Stimulated activated naive CD8-positive, alpha-beta T cell treated with anti-CD3 and anti-CD28 coated beads, Interleukin-15, Interleukin-2, amounts not matched to agents 100 ng/mL and 50 ng/mL, for 24 hours (primary cell): ENCODE results near the gene YEATS4.

Source experiments
- H3K27ac Mint-ChIP-seq: one replicate; pipeline ENCODE4 v1.8.0; 2021; ENCODE audit warnings: mild to moderate bottlenecking, mixed read lengths
- H3K27me3 Mint-ChIP-seq: one replicate; pipeline ENCODE4 v1.8.0; 2021; ENCODE audit warnings: mixed read lengths
- H3K36me3 Mint-ChIP-seq: one replicate; pipeline ENCODE4 v1.8.0; 2021; ENCODE audit warnings: low read depth, mixed read lengths
- H3K4me1 Mint-ChIP-seq: one replicate; pipeline ENCODE4 v1.8.0; 2021; ENCODE audit warnings: low read depth, mixed read lengths
- H3K4me3 Mint-ChIP-seq: one replicate; pipeline ENCODE4 v1.8.0; 2021; ENCODE audit warnings: mild to moderate bottlenecking, mixed read lengths
- H3K9me3 Mint-ChIP-seq: one replicate; pipeline ENCODE4 v1.8.0; 2021; ENCODE audit warnings: mixed read lengths

Gene YEATS4

DNA sequence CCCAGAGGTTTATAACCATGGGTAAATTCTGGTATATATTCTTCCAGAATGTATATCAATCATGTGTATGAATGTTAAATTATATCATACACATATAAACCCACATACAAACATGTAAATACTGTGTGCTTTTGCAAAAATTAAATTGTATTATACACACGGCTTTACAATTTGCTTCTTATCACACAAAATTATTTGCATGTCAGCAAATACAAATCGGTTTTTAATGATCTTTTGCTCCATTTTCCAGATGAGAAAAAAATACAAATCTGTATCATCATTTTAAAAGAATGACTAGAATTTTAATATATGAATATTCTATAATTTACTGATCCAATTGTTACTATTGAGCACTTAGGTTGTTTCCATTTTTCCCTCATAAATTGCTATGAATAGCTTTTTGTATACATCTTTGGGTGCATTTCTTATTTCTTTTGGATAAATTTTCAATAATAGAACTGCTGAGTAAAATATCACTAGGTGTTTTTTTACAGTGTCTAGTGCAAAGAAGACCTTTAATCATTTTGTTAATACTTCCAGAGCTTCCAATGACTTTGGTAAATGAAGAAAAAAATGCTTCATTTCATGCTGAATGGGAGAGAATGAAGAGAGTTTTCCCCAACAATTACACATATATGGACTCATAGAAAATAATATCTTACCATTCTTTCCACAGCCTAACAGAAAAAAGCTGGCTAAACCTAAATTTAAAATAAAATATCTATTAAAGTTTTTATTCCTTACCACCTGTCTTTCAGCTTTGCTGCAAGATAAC lies 7.9 kb upstream of the YEATS4 start:
- H3K9me3 Mint-ChIP-seq, result no peaks in the 10 kb centered on the region
- peaks cover 5% of the 10 kb centered on the region for H3K4me1 Mint-ChIP-seq
- H3K4me3 Mint-ChIP-seq, result no peak overlapping the region
- no peaks in the 10 kb centered on the region for H3K27me3 Mint-ChIP-seq
- no peak overlapping the region for H3K27ac Mint-ChIP-seq
- H3K36me3 Mint-ChIP-seq, result no peaks in the 10 kb centered on the region

DNA sequence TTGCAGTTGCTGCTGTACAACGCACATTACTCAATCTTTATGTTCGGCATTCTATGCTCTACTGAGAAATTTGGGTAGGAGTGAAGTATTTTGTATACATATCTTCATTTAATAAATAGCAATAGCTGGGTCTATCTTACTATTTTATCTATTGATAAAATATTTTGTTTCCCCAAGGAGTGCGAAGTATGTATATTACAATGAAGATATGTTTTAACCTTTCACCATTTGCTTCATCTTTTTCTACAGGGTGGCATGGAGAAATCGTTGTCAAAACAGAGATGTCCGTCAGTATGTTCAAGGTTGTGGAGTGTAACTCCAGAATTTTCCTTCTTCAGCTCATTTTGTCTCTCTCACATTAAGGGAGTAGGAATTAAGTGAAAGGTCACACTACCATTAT lies 6.6 kb upstream of the YEATS4 start:
- H3K4me1 Mint-ChIP-seq, result peaks cover 10% of the 10 kb centered on the region

DNA sequence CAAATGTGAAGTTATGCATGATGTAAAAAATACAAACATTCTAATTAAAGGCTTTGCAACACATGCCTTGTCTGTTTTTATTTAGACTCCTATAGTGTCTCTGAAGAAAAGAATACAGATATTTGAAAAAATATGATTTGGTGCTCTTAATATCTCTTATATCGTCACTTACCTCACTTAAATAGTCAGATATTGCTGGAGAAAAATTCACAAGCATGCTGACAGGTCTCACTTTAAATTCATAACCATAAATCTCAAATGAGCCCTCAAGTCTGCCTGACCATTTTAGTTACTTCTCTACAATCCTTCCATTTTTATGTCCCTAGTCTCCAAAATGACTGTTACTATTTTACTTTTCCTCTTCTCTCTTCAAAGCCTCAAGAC lies 5.4 kb upstream of the YEATS4 start:
- no peaks in the 10 kb centered on the region for H3K36me3 Mint-ChIP-seq
- H3K27me3 Mint-ChIP-seq, result no peaks in the 10 kb centered on the region
- H3K4me3 Mint-ChIP-seq, result no peak overlapping the region
- H3K9me3 Mint-ChIP-seq, result no peaks in the 10 kb centered on the region
- H3K4me1 Mint-ChIP-seq, result peaks cover 14% of the 10 kb centered on the region
- no peak overlapping the region for H3K27ac Mint-ChIP-seq

More for the DNA sequence above, 6.6 kb upstream of the YEATS4 start:
- Mint-ChIP-seq H3K27me3 (no peaks in the 10 kb centered on the region), H3K27ac (no peak overlapping the region), H3K4me3 (no peak overlapping the region), H3K9me3 (no peaks in the 10 kb centered on the region), H3K36me3 (no peaks in the 10 kb centered on the region)

DNA sequence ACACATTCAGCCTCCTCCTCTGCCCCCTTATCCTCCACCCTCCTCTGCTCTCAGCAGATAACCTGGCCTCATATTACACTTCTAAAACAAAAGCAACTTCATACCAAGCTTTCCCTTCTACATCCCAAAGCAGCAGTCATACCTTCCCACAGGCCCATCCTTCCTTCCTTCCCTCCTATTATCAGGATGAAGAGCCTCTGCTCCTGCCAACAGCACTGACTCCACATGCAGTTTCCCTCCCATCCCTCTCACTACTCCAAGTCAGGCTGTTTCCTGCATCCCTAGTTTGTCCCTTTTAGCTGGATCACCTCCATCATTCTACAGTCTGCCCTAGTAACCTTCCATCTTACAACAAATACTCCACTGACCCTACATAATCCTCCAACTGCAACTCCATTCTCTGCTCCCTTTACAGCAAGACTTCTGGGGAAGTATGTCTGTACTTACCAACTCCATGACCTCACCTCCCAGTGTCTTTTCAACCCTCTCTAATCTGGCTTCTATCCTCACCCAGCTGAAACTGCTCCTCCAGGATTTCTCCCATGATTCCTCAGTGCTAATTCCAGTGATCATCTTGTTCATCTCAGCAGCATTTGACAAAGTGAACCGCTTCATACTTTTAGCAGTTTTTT lies 4.9 kb upstream of the YEATS4 start:
- Mint-ChIP-seq H3K9me3 (no peaks in the 10 kb centered on the region), H3K4me1 (peaks cover 19% of the 10 kb centered on the region), H3K27ac (no peak overlapping the region), H3K4me3 (no peak overlapping the region), H3K36me3 (no peaks in the 10 kb centered on the region), H3K27me3 (no peaks in the 10 kb centered on the region)

DNA sequence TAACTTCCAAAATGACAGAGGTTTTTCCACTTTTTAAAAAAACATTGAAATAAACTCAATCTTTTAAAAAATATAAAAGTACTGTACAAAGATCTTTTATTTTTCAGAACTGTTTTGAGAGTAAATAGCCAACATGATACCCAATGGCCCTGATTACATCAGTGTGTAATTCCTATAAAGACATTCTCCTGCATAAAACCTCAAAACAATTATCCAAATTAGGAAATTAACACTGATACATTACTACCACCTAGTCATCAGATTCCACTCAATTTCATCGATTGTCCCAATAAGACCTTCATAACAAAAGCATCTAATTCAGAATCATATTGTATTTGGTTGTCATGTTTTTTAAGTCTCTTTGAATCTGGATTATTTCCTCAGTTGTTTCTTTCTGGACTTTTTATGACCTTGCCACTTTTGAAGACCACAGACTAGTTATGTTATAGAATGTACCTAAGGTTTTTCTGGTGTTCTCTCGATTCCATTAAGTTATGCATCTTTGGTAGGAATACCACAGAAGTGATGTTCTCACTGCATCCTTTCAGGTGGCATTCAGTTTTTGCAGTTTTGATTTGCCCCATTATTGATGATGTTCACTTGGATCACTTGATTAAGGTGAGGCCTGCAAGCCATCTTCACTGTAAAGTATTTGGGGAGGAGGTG lies 4.0 kb upstream of the YEATS4 start:
- Mint-ChIP-seq H3K4me1 (peaks cover 24% of the 10 kb centered on the region), H3K4me3 (no peak overlapping the region), H3K9me3 (no peaks in the 10 kb centered on the region), H3K36me3 (peaks cover 5% of the 10 kb centered on the region), H3K27me3 (no peaks in the 10 kb centered on the region), H3K27ac (no peak overlapping the region)

DNA sequence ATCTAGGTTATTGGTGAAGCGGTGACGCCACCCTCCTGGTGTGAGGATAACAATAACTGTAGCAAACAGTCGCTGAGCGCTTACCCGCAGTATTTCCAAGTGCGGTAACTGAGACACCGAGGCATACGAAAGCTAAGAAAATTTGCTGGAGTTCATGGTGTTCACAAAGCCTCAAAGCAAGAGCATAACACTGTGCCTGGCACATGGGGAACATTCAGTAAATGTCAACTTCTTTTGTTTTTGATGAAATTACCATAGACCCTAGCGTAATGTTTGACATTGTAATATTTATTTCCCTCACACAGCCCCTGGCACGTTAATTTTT lies 767 bp downstream of the YEATS4 start:
- H3K9me3 Mint-ChIP-seq, result no peaks in the 10 kb centered on the region
- peak overlapping the region; percentile 85 for H3K4me3 Mint-ChIP-seq
- peaks cover 43% of the 10 kb centered on the region for H3K4me1 Mint-ChIP-seq
- no peaks in the 10 kb centered on the region for H3K27me3 Mint-ChIP-seq
- peaks cover 26% of the 10 kb centered on the region for H3K36me3 Mint-ChIP-seq
- H3K27ac Mint-ChIP-seq, result peak overlapping the region; percentile 96

DNA sequence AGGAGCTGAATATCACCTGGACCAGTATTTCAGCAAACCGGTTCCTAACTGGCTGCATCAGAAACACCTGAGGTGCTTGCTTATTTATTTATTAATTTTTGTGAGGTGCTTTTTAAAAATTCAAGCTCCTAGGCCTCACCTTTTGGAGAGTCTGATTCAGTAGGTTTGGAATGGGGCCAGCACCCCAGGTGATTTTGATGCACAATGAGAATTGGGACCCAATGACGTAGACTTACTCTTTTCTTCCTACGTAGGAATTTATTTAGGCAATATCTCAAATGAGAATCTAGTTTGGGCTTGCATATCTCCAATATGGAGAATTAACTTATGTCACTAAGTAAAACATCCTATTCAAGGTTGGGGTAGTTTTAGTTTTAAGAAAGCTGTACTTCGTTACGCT lies 7.3 kb downstream of the YEATS4 start:
- peaks cover 10% of the 10 kb centered on the region for H3K4me1 Mint-ChIP-seq
- H3K36me3 Mint-ChIP-seq, result peaks cover 62% of the 10 kb centered on the region
- no peak overlapping the region for H3K27ac Mint-ChIP-seq
- no peaks in the 10 kb centered on the region for H3K27me3 Mint-ChIP-seq
- H3K4me3 Mint-ChIP-seq, result no peak overlapping the region
- H3K9me3 Mint-ChIP-seq, result no peaks in the 10 kb centered on the region

DNA sequence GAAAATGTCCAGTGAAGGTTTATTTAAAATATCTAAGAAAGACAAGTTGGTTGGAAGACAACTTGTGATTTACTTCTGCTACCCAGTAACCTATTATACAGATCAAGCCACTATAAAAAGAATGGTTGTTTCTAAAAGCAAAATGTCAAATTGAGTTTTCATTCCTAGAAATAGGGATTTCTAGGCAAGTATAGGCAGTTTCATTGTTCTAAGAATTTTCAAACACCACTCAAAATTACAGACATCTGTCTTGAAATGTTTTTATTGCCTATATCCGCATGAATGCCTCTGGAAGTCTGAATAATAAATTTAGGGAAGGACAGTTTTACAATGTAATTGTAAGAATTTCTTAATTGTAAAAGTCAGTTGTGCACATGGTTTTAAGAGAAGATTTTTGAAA lies 8.6 kb downstream of the YEATS4 start:
- Mint-ChIP-seq H3K9me3 (peaks cover under 1% of the 10 kb centered on the region), H3K27ac (no peak overlapping the region), H3K27me3 (no peaks in the 10 kb centered on the region), H3K36me3 (peaks cover 68% of the 10 kb centered on the region), H3K4me3 (no peak overlapping the region), H3K4me1 (peaks cover 9% of the 10 kb centered on the region)

DNA sequence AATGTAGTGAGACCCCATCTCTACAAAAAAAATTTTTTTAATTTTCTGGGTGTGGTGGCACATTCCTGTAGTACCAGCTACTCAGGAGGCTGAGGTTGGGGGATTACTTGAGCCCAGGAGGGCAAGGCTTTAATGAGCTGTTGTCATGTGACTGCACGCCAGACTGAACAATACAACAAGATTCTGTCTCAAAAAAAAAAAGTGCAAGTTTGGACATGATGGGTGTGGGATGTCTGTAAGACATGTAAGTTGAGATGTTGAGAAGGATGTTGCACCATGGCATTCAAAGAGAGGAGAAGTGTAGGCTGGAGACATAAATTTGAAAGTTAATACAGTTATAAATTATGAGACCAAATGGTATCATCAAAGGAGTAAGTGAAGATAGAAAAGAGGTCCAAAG lies 23.5 kb downstream of the YEATS4 start:
- Mint-ChIP-seq H3K27me3 (no peaks in the 10 kb centered on the region), H3K9me3 (no peaks in the 10 kb centered on the region), H3K4me1 (no peaks in the 10 kb centered on the region), H3K4me3 (no peak overlapping the region), H3K36me3 (peaks cover 65% of the 10 kb centered on the region), H3K27ac (no peak overlapping the region)

DNA sequence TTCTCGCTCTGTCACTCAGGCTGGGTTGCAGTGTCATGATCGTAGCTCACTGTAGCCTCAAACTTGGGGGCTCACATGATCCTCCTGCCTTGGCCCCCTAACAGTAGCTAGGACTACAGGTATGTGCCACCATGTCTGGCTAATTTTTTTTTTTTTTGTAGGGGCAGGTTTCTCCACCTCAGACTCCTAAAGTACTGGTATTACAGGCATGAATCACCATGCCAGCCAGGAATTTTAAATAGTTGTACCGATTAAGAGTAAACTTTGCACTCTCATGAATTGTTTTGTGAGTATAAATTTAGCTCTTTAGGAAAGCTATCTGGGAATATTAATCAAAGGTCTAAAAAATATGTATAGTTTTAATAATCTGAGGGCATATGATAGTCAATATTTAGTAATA lies 25.5 kb downstream of the YEATS4 start:
- H3K27ac Mint-ChIP-seq, result no peak overlapping the region
- H3K4me3 Mint-ChIP-seq, result no peak overlapping the region
- peaks cover 60% of the 10 kb centered on the region for H3K36me3 Mint-ChIP-seq

DNA sequence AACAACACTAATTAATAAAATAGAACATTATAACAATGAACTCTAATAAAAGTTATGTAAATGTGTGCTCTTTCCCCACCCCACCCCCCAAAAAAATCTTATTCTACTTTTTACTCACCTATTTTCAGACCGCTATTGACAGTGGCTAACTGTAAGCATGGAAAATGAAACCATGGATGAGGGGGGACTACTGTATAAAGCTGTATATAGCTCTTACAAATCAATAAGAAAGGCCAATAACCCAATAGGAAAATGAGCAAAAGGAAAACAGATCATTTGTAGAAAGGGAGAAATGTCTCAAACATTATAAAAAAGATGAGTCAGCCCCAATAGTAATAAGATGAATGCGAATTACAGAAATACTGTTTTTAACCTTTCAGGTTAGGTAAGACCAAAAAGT lies 27.4 kb downstream of the YEATS4 start:
- Mint-ChIP-seq H3K27me3 (no peaks in the 10 kb centered on the region), H3K4me3 (no peak overlapping the region), H3K27ac (no peak overlapping the region), H3K4me1 (peaks cover 7% of the 10 kb centered on the region), H3K9me3 (no peaks in the 10 kb centered on the region), H3K36me3 (peaks cover 61% of the 10 kb centered on the region)

More for the DNA sequence above, 25.5 kb downstream of the YEATS4 start:
- Mint-ChIP-seq H3K27me3 (no peaks in the 10 kb centered on the region), H3K9me3 (no peaks in the 10 kb centered on the region), H3K4me1 (no peaks in the 10 kb centered on the region)

DNA sequence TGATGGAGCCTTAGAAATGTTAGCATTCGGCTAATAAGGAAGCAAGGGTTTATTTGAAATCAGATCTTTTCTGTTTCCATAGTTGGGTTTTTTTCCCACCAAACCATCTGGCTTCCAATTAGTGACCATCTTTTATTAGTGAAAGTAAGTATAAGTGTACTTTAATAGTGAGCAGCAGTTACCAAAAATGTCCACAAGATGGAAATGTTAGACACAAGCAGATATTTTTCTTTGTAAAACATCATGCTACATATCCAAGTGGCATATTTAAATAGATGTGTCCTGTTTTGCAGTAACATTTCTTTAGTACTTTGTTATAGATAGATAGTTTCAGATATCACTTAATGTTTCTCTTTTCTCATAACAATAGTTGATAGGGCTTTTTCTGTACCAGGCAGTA lies 28.8 kb downstream of the YEATS4 start:
- Mint-ChIP-seq H3K4me1 (peaks cover 16% of the 10 kb centered on the region), H3K27ac (no peak overlapping the region), H3K27me3 (no peaks in the 10 kb centered on the region), H3K4me3 (no peak overlapping the region), H3K9me3 (no peaks in the 10 kb centered on the region), H3K36me3 (peaks cover 60% of the 10 kb centered on the region)

DNA sequence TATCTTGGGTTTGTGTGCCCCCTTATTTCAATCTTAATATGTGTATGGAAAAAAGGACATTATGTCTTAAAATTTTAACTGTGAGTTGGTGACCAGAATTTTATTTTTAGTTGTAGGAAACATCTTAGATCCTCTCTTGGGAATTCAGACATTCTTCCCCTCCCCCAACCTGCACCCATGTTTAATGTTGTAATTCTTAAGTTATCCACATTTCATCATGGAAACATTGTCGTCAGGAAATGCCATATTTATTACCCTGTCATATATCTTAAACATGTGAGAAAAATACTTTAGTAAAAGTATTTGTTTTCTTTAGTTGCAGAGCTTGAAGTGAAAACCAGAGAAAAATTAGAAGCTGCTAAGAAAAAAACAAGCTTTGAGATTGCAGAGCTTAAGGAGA lies 30.3 kb downstream of the YEATS4 start:
- Mint-ChIP-seq H3K4me1 (peaks cover 16% of the 10 kb centered on the region), H3K36me3 (peaks cover 64% of the 10 kb centered on the region), H3K27ac (no peak overlapping the region)

DNA sequence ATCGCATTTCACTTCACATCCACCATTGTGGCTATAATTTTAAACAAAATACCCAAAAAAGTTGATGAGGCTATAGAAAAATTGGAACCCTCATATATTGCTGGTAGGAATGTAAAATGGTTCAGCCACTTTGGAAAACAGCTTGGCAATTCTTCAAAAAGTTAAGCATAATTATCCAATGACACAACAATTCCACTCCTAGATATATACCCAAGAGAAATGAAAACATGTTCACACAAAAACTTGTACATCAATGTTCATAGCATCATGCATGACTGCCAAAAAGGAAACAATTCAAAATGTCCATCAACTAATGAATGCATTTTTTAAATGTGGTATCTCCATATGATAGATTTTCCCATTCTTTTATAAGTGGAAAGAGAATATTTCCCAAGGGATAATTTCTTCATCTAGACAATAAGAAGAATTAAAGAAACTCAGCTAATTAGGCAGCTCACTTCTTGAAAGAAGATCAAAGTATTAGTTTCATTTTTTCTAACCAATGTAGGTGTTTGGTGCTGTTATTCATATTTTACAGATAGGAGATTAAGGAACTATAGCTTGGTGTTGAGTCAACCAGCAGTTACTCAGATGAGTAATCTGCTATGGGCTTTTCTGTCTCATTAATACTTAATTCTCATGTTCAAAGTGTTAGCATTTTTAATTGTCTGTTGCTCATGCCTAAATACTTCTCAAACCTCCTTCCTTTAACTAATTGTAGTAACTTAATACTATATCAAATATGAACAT lies 32.8 kb downstream of the YEATS4 start:
- peaks cover 77% of the 10 kb centered on the region for H3K36me3 Mint-ChIP-seq
- no peaks in the 10 kb centered on the region for H3K27me3 Mint-ChIP-seq
- peaks cover 11% of the 10 kb centered on the region for H3K9me3 Mint-ChIP-seq
- H3K4me3 Mint-ChIP-seq, result no peak overlapping the region
- no peak overlapping the region for H3K27ac Mint-ChIP-seq
- peaks cover 16% of the 10 kb centered on the region for H3K4me1 Mint-ChIP-seq

More for the DNA sequence above, 30.3 kb downstream of the YEATS4 start:
- H3K9me3 Mint-ChIP-seq, result no peaks in the 10 kb centered on the region
- no peak overlapping the region for H3K4me3 Mint-ChIP-seq
- no peaks in the 10 kb centered on the region for H3K27me3 Mint-ChIP-seq

DNA sequence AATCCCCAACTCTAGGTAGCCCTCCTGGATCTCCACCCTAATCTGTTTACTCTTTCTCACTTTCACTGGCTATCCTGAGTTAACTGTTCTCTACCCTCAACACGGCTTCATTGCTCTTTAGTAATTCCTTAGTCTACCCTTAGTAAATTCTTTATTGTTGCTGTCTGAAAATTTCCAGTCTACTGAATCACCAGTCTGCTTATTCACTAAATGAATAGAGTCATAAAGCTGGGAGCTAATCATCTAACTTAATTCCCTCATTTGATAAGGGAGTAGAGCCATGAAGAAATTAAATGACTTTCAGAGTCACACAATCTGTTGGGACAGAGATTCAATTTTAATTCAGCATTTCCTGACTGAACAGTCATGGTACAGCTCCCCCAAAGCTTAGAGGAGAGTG lies 36.5 kb downstream of the YEATS4 start:
- H3K36me3 Mint-ChIP-seq, result peaks cover 60% of the 10 kb centered on the region
- H3K27me3 Mint-ChIP-seq, result no peaks in the 10 kb centered on the region
- H3K4me3 Mint-ChIP-seq, result no peak overlapping the region
- H3K4me1 Mint-ChIP-seq, result peaks cover 16% of the 10 kb centered on the region
- no peak overlapping the region for H3K27ac Mint-ChIP-seq
- H3K9me3 Mint-ChIP-seq, result peaks cover 14% of the 10 kb centered on the region
